ENCODE data around the gene ANKS1B.

DNA sequence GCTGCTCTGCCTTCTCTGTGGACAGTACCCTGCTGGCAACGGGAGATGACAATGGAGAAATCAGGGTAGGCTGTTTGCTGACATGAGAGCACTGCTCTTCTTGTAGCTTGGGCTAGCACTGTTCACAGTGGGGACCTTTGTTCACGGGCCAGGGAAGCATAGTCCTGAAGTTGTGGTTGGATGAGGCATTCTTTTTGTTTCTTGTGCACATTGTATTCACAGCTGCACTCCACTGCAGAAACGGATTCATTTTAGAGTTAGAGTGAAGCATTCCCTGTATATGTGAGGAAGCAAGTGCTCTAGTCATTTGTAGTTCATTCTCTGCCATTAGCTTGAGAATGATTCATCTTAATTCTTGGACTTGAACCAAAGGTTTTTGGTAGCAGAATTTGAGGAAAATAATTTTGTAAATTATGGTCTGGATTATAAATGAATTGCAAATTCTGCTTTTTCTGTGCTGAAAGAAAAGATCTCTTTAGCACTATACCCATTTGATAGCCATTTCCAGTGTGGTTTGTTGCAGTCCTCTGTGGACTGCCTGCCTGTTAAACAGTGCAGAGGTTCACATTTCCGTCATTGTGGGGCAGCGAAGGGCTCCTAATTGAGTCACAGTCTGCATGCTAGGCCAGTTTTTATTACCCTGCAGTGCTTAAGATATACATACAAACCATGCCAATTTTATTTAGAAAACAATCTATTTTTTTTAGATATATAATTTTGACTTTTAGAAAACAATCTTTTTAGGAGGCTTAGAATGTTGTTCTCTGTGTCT, 1259.1 kb downstream of the ANKS1B start:
- TF ChIP-seq GATA3 (IDR thresholded peaks at IDR 0.05; ENCODE audit: low read depth, low read length) (no peak), GATA2 (IDR thresholded peaks at IDR 0.05; ENCODE audit: low read depth, low read length) (no peak)

Data from SH-SY5Y (cell line).